C4-2B (cell line): ENCODE data around the gene MLLT3.

Source experiments
- H3K27ac ChIP-seq: fragments of 450-650 bp; 2 replicates; pipeline ENCODE4 v1.5.1; 2017
- ZFX ChIP-seq: fragments of 450-650 bp; IDR thresholded peaks from 2 replicates; pipeline ENCODE4 v1.6.1; 2017
- TF ChIP-seq, protein P1 (sequence below): fragments of 450-650 bp; conservative IDR thresholded peaks from 2 replicates; pipeline ENCODE4 v1.5.1; 2017; ENCODE audit warnings: mild to moderate bottlenecking

Gene MLLT3

DNA sequence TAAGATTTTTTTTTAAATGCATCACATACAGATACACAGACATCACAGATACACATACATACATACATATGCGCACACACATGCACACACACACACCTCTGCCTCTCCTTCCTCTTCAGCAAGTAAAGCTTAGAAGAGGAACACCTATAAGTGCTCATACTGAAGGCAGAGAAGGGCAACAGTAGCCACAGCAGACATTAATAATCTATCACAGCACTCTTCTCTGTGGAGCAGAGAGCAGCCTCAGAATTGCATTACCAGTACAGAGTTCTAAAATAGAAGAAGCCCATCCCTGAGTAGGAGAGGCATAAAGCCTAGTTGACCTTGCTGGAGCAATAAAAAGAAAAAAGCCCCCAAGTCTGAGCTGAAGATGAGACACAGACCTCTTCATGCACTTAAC lies 110.6 kb downstream of the MLLT3 start:
- H3K27ac ChIP-seq: no peak overlapping the region; the same call in 1 of the 2 replicates
- TF ChIP-seq ZFX: no peak
- TF ChIP-seq, protein P1, sequence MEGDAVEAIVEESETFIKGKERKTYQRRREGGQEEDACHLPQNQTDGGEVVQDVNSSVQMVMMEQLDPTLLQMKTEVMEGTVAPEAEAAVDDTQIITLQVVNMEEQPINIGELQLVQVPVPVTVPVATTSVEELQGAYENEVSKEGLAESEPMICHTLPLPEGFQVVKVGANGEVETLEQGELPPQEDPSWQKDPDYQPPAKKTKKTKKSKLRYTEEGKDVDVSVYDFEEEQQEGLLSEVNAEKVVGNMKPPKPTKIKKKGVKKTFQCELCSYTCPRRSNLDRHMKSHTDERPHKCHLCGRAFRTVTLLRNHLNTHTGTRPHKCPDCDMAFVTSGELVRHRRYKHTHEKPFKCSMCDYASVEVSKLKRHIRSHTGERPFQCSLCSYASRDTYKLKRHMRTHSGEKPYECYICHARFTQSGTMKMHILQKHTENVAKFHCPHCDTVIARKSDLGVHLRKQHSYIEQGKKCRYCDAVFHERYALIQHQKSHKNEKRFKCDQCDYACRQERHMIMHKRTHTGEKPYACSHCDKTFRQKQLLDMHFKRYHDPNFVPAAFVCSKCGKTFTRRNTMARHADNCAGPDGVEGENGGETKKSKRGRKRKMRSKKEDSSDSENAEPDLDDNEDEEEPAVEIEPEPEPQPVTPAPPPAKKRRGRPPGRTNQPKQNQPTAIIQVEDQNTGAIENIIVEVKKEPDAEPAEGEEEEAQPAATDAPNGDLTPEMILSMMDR: no peak

DNA sequence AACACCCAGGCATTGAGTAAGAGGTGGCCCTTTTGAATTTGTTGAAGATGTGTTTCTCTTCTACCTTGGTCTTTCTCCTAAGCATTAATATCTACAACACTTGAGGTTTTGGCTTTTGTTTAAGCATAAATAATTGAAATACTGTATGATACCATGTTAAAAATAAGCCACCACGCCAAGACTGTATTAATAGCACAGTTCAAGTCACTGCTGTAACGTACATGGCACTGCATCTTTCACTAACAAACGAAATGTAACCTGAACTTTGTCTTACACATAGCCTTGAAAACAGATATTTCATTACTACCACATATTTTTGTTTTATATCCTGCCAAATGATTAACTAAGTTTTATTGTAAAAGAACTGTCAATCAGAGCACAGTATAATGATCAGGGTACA lies 112.8 kb downstream of the MLLT3 start:
- TF ChIP-seq, protein P1: no peak
- no peak for TF ChIP-seq ZFX

DNA sequence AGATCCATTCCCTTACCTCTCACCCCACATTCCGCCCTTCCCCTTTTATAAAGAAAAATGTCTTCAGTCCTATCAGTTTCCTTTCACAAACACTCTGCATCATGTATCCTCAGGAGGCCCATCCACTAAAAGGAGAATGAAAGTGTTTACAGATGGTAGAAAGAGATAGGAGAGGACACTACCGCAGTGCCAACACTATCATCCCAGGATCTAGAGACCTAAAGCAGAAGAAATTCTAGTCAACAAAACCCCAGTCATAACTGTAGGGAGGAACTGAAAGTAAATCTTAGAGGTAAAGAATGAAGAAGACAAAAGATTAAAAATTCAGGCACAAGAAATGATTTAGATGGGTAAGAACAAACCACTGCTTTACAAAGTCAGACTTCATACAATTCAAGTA lies 114.1 kb downstream of the MLLT3 start:
- TF ChIP-seq, protein P1: no peak
- TF ChIP-seq ZFX: no peak
- no peak overlapping the region for H3K27ac ChIP-seq

More for the DNA sequence above, 112.8 kb downstream of the MLLT3 start:
- H3K27ac ChIP-seq: no peak overlapping the region

DNA sequence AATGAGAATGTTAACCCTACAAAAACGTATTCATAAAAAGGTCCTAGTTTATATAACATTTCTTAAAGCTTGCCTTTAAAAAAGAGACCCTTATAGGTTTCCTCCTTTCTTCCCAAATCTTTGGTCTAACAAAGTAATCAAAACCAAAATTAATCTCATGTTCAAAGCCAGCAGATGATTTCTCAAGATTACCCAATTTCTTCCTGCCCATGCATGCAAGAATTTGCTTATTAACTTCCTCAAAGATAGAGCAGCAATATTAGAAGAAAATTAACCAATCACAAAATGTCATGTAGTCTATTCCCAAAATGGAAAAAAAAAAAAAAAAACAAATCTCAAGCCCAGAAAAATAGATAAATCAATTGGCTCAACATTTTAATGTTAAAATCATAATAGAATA lies 114.9 kb downstream of the MLLT3 start:
- TF ChIP-seq, protein P1: no peak
- no peak for TF ChIP-seq ZFX
- H3K27ac ChIP-seq: no peak overlapping the region

DNA sequence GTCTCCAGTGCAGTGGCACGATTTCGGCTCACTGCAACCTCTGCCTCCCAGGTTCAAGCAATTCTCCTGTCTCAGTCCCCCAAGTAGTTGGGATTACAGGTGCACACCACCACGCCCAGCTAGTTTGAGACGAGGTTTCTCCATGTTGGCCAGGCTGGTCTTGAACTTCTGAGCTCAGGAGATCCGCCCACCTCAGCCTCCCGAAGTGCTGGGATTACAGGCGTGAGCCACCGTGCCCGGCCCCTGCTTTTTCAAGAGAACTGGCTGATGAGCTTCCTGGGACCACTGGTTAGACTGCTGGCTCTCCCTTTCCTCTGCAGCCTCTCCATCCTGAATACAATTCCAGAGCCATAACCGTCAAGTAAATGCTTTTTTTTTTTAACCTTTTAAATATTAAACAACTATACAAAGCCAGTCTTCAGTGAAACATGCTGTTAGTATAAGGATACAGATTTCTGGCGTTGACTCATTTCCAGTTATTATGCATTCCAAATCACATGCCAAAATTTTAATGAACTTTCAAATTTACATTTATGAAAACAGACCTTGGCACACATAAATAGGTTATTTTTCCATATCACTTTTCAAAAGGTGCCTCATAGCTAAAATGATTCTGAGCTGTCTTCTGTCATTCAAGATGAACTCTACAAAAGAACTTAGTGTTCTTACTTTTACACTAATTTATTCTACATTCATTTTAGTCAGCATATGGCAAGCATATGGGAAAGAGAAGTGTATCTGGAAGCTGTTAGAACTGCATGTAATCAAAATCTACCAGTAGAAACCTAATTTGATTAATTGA lies 116.0 kb downstream of the MLLT3 start:
- TF ChIP-seq, protein P1: no peak
- no peak for TF ChIP-seq ZFX
- no peak overlapping the region for H3K27ac ChIP-seq

DNA sequence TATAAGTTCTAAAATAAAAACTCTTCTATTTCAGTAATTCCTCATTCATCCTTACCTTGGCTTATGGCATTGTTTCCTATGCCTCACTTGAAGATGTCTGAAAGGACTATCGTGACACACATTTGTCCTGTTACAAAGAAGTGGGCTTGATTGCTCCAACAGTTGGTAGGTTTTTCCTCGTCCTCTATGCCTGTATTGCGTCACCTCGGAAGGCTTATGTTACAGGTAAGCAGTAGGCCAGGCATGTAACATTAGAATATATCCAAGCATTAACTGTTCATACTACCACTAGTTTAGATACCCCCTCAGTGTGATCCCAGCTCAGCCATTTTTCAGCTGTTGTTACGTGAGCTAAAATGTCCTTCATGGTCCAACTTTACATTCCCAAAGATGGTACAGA lies 116.7 kb downstream of the MLLT3 start:
- no peak overlapping the region for H3K27ac ChIP-seq
- TF ChIP-seq ZFX: no peak
- TF ChIP-seq, protein P1: no peak

DNA sequence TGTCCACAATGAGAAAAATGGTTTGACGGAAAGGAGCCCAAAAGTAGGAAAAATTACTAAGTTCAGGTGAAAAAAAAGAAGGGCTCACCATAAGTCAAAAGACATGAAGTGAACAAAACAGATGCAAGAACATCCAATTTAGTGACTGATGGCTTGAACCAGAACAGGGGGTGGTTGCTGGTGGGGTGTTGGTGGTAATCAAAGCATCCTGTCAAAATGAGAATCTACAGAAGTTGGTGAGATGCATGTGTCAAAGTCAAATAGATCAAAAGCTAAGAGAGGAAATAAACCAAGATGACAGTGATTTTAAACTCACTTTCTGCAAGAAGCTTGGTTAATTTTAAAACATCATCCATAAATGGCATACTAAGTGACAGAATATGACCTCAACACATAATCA lies 117.4 kb downstream of the MLLT3 start:
- H3K27ac ChIP-seq: no peak overlapping the region
- no peak for TF ChIP-seq ZFX
- TF ChIP-seq, protein P1: no peak
